HCT116 (cell line): ENCODE measurements around the gene RUNX2. TPM values are rescaled to one million over a fixed set of nuclear protein-coding genes. Genes with fewer than 3 reads are reported as not detected.

Experiments used
- ATAC-seq: fragments of 200-7000 bp; cut with Tn5 transposase; 2 replicates; pipeline ENCODE4 v1.9.1; 2020; ENCODE audit warnings: mild to moderate bottlenecking, moderate library complexity
- BruUV-seq: library from RNA; stranded (reverse); fragments of 400-500 nt; replicated peaks from 2 replicates; lab custom pipeline; 2021; lab: Mats Ljungman, UMichigan
- CTCF ChIA-PET: fragments of 300-600 bp; sonication (Branson Sonifier 250); formaldehyde crosslinking; loops from one replicate; lab custom pipeline; 2021; ENCODE audit warnings: antibody characterized with exemption; lab: Charles Lee
- POLR2A ChIA-PET: fragments of 300-600, 350-600 bp; sonication (Branson Sonifier 250); formaldehyde crosslinking; loops from one replicate; lab custom pipeline; 2021; ENCODE audit warnings: antibody characterized with exemption; lab: Charles Lee
- RAD21 ChIA-PET, 2 experiments: fragments of 300-600 bp; sonication (Branson Sonifier 250); formaldehyde crosslinking; loops; one replicate each; lab custom pipeline; 2023; ENCODE audit warnings: low total read pairs in 2 of 2; ENCODE audit not compliant: uncharacterized antibody in 2 of 2, unreplicated experiment in 2 of 2, low non-redundant PET in 1 of 2; lab: Charles Lee
- DNase-seq: peaks from one replicate; pipeline ENCODE4 v3.0.0-alpha.2; 2010; ENCODE audit warnings: low read depth, low spot score
- H2AFZ ChIP-seq: fragments of 200-600 bp; shearing (Covaris generic), sonication (generic); 2 replicates; pipeline ENCODE4 v1.6.1; 2017; ENCODE audit warnings: low read depth, mixed run types, mixed read lengths, antibody characterized with exemption, low read length; ENCODE audit not compliant: poor library complexity, severe bottlenecking
- H3K27ac ChIP-seq: 2 replicates; pipeline ENCODE4 v1.5.1; 2012; ENCODE audit warnings: low read depth, low read length
- H3K27me3 ChIP-seq: fragments of 200-600 bp; sonication (generic); 2 replicates; pipeline ENCODE4 v1.6.1; 2016; ENCODE audit warnings: mixed run types, low read length, mixed read lengths; ENCODE audit not compliant: insufficient read depth
- H3K36me3 ChIP-seq, 2 experiments: fragments of 200-500 bp in 1 of 2; fragments of 200-600 bp in 1 of 2; sonication (Bioruptor generic) in 1 of 2; sonication (generic) in 1 of 2; 2 replicates each; pipeline versions ENCODE4 v1.5.1 to v1.6.1; 2014 to 2016; ENCODE audit warnings: low read length in 2 of 2, inconsistent platforms in 1 of 2, mixed read lengths in 1 of 2, mixed run types in 1 of 2; ENCODE audit not compliant: insufficient read depth in 2 of 2, control insufficient read depth in 1 of 2
- H3K4me1 ChIP-seq, 2 experiments: fragments of 200-600 bp in 1 of 2; sonication (generic) in 1 of 2; 2 replicates each; pipeline versions ENCODE4 v1.5.1 to v1.6.1; 2012 to 2017; ENCODE audit warnings: low read length in 2 of 2, inconsistent platforms in 1 of 2, mild to moderate bottlenecking in 1 of 2, mixed read lengths in 1 of 2, mixed run types in 1 of 2, moderate library complexity in 1 of 2; ENCODE audit not compliant: insufficient read depth in 2 of 2, control insufficient read depth in 1 of 2
- H3K4me2 ChIP-seq: fragments of 200-600 bp; sonication (generic); 2 replicates; pipeline ENCODE4 v1.6.1; 2017; ENCODE audit warnings: mixed run types, low read length, mixed read lengths
- H3K4me3 ChIP-seq, 2 experiments: fragments of 200-600 bp in 1 of 2; sonication (generic) in 1 of 2; replicated peaks in 1 of 2; 2 replicates each; pipeline ENCODE4 v1.5.1; 2011 to 2016; ENCODE audit warnings: low read length in 2 of 2, control low read depth in 1 of 2, low read depth in 1 of 2, mild to moderate bottlenecking in 1 of 2, mixed read lengths in 1 of 2, mixed run types in 1 of 2
- H3K79me2 ChIP-seq: fragments of 200-600 bp; sonication (generic); 2 replicates; pipeline ENCODE4 v1.6.1; 2017; ENCODE audit warnings: mild to moderate bottlenecking, mixed run types, low read length, moderate library complexity, mixed read lengths; ENCODE audit not compliant: insufficient read depth
- H3K9ac ChIP-seq: fragments of 200-600 bp; sonication (generic); 2 replicates; pipeline ENCODE4 v1.6.1; 2016; ENCODE audit warnings: low read length, mixed read lengths
- H3K9me2 ChIP-seq: fragments of 200-600 bp; sonication (generic), shearing (Covaris generic); 2 replicates; pipeline ENCODE4 v1.6.1; 2017; ENCODE audit warnings: mixed run types, mild to moderate bottlenecking, moderate library complexity; ENCODE audit not compliant: insufficient read depth
- H3K9me3 ChIP-seq, 2 experiments: fragments of 200-500 bp in 1 of 2; fragments of 200-600 bp in 1 of 2; sonication (Bioruptor generic) in 1 of 2; sonication (generic) in 1 of 2; 2 replicates each; pipeline ENCODE4 v1.6.1; 2014 to 2017; ENCODE audit warnings: low read length in 2 of 2, mixed read lengths in 2 of 2, inconsistent platforms in 1 of 2, low read depth in 1 of 2, mild to moderate bottlenecking in 1 of 2, mixed run types in 1 of 2, moderate library complexity in 1 of 2; ENCODE audit not compliant: control insufficient read depth in 1 of 2, insufficient read depth in 1 of 2
- H4K20me1 ChIP-seq: fragments of 200-600 bp; sonication (generic), shearing (Covaris generic); 2 replicates; pipeline ENCODE4 v1.6.1; 2017; ENCODE audit warnings: mixed run types, mild to moderate bottlenecking, moderate library complexity; ENCODE audit not compliant: insufficient read depth
- ATF3 ChIP-seq: IDR thresholded peaks from 2 replicates; pipeline ENCODE4 v1.6.1; 2012
- CBX3 ChIP-seq: IDR thresholded peaks from 2 replicates; pipeline ENCODE4 v1.6.1; 2012; ENCODE audit warnings: low read depth
- CEBPB ChIP-seq: IDR thresholded peaks from 2 replicates; pipeline ENCODE4 v1.6.1; 2012; ENCODE audit warnings: low read depth
- EGR1 ChIP-seq: IDR thresholded peaks from 2 replicates; pipeline ENCODE4 v1.6.1; 2012; ENCODE audit warnings: low read depth
- EZH2 ChIP-seq: fragments of 200-600 bp; sonication (generic); IDR thresholded peaks from 2 replicates; pipeline ENCODE4 v1.6.1; 2017; ENCODE audit warnings: antibody characterized with exemption, mixed run types
- EZH2phosphoT487 ChIP-seq: fragments of 200-600 bp; IDR thresholded peaks from 2 replicates; pipeline ENCODE4 v1.6.1; 2018; ENCODE audit warnings: antibody characterized with exemption, borderline replicate concordance
- FOSL1 ChIP-seq: IDR thresholded peaks from 2 replicates; pipeline ENCODE4 v1.6.1; 2012; ENCODE audit warnings: low read depth
- JUND ChIP-seq: IDR thresholded peaks from 2 replicates; pipeline ENCODE4 v1.6.1; 2012
- POLR2AphosphoS5 ChIP-seq: IDR thresholded peaks from 2 replicates; pipeline ENCODE4 v1.6.1; 2011; ENCODE audit warnings: mild to moderate bottlenecking, low read depth, low read length, moderate library complexity
- RAD21 ChIP-seq: IDR thresholded peaks from 2 replicates; pipeline ENCODE4 v1.6.1; 2012; ENCODE audit warnings: low read depth, mild to moderate bottlenecking
- REST ChIP-seq: IDR thresholded peaks from 2 replicates; pipeline ENCODE4 v1.6.1; 2012; ENCODE audit warnings: low read depth
- SIN3A ChIP-seq: IDR thresholded peaks from 2 replicates; pipeline ENCODE4 v1.6.1; 2012; ENCODE audit warnings: low read depth
- SP1 ChIP-seq: IDR thresholded peaks from 2 replicates; pipeline ENCODE4 v1.6.1; 2012; ENCODE audit warnings: low read depth
- SRF ChIP-seq: IDR thresholded peaks from 2 replicates; pipeline ENCODE4 v1.6.1; 2012; ENCODE audit warnings: low read depth
- TCF7L2 ChIP-seq: IDR thresholded peaks from 2 replicates; pipeline ENCODE4 v1.7.0; 2011; ENCODE audit warnings: borderline replicate concordance, inconsistent platforms; ENCODE audit not compliant: insufficient read depth, insufficient read length; ENCODE audit errors: extremely low read depth
- YY1 ChIP-seq: IDR thresholded peaks from 2 replicates; pipeline ENCODE4 v1.6.1; 2011; ENCODE audit warnings: low read length, low read depth, moderate library complexity, mild to moderate bottlenecking; ENCODE audit not compliant: insufficient replicate concordance; ENCODE audit errors: extremely low read depth
- ZFX ChIP-seq: fragments of 450-650 bp; IDR thresholded peaks from 2 replicates; pipeline ENCODE4 v1.6.1; 2017
- ZNF274 ChIP-seq: fragments of 200-500 bp; sonication (Bioruptor generic); IDR thresholded peaks from 2 replicates; pipeline ENCODE4 v1.6.1; 2014; ENCODE audit warnings: mild to moderate bottlenecking, low read depth, low read length, inconsistent platforms
- intact Hi-C: fragments of 100-400 bp; cut with micrococcal nuclease; formaldehyde crosslinking; loops from 2 replicates; pipeline ENCODE4 v1.10.0; 2022
- total RNA-seq: library from RNA; stranded (reverse); gene quantifications from one replicate; pipeline ENCODE4 v1.2.1, GENCODE V29; 2021; ENCODE audit not compliant: unreplicated experiment

Gene RUNX2
- total RNA-seq, 1 experiment from 2014 or later = 1.1 TPM

GRCh38 chr6:45450132-45450531 is 122.0 kb downstream of the RUNX2 start:
- Histone ChIP-seq H3K9me2 (no peaks in the 10 kb centered on the region), H4K20me1 (no peaks in the 10 kb centered on the region), H3K79me2 (no peaks in the 10 kb centered on the region), H3K9me3 (no peaks in the 10 kb centered on the region), H3K4me2 (no peak overlapping the region), H3K27me3 (no peaks in the 10 kb centered on the region), H3K4me3 (no peak overlapping the region), H3K9ac (no peak overlapping the region), H3K27ac (no peak overlapping the region), H2AFZ (no peak overlapping the region), H3K4me1 (peaks cover 31 to 32% of the 10 kb centered on the region in 2 experiments), H3K36me3 (no peaks in the 10 kb centered on the region)
- intact Hi-C loops = no loop called here
- ATAC-seq = no peak
- no peak for DNase-seq
- TF ChIP-seq CBX3 (no peak), POLR2AphosphoS5 (no peak), ZNF274 (no peak), SRF (no peak), TCF7L2 (no peak), SIN3A (no peak), ZFX (no peak), RAD21 (no peak), ATF3 (no peak), JUND (no peak), EZH2phosphoT487 (no peak), EGR1 (no peak), EZH2 (no peak), YY1 (no peak), REST (no peak), FOSL1 (no peak), CEBPB (no peak), SP1 (no peak)
- ChIA-PET RAD21 (no interaction called here), POLR2A (no interaction called here), CTCF (no interaction called here)
- BruUV-seq = no TSS peak
